Ovary (tissue), 9 donors: Measurements from ENCODE around the gene TEP1. TPM values are rescaled to one million over a fixed set of nuclear protein-coding genes. Genes with fewer than 3 reads are reported as not detected.

ENCODE experiments used
- DNase-seq, 5 donors: peaks; one replicate each; pipeline ENCODE4 v3.0.0-alpha.2; 2019 to 2020
- H3K27ac ChIP-seq, 2 donors: fragments of 200-600 bp; one replicate each; pipeline versions ENCODE4 v1.5.1 to v1.8.0; 2019 to 2022
- H3K27me3 ChIP-seq: fragments of 200-600 bp; one replicate; pipeline ENCODE4 v1.8.0; 2022
- H3K36me3 ChIP-seq: fragments of 200-600 bp; sonication (generic); one replicate; pipeline ENCODE4 v1.5.1; 2019
- H3K4me1 ChIP-seq: one replicate; pipeline ENCODE4 v1.8.1; 2013; ENCODE audit warnings: mild to moderate bottlenecking, moderate library complexity; ENCODE audit not compliant: insufficient read depth
- H3K4me3 ChIP-seq: fragments of 200-600 bp; sonication (generic); one replicate; pipeline ENCODE4 v1.5.1; 2017
- H3K9me3 ChIP-seq, 2 donors: fragments of 200-600 bp in 1 of 2; sonication (generic) in 1 of 2; one replicate each; pipeline versions ENCODE4 v1.5.1 to v1.8.1; 2013 to 2019; ENCODE audit warnings: mild to moderate bottlenecking in 1 of 2, moderate library complexity in 1 of 2
- CTCF ChIP-seq, 3 donors: fragments of 450-650 bp in 2 of 3; fragments of 200-600 bp in 1 of 3; IDR thresholded peaks; one replicate each; pipeline versions ENCODE4 v1.5.1 to v1.8.0; 2016 to 2022; ENCODE audit warnings: antibody characterized with exemption in 3 of 3, mild to moderate bottlenecking in 1 of 3
- EP300 ChIP-seq: sonication (generic); formaldehyde crosslinking; IDR thresholded peaks from one replicate; pipeline ENCODE4 v1.6.1; 2017; ENCODE audit warnings: antibody characterized with exemption
- POLR2A ChIP-seq: fragments of 450-650 bp; IDR thresholded peaks from one replicate; pipeline ENCODE4 v1.6.1; 2017; ENCODE audit warnings: antibody characterized with exemption, mild to moderate bottlenecking, moderate library complexity
- WGBS, 3 donors: extraction: QIAGEN DNeasy Blood & Tissue Kit in 1 of 3; methylation state at CpG; one replicate each; pipeline versions ENCODE4 v1.1.5 to v1.1.7; 2013 to 2017; 5-methylcytosine and 5-hydroxymethylcytosine counted together
- intact Hi-C, 4 donors: fragments of 100-400 bp; cut with DNase I; formaldehyde crosslinking; loops; one replicate each; pipeline versions ENCODE4 v1.11.0 to v1.15.1; 2022 to 2023
- polyA plus RNA-seq, 2 donors: library from polyadenylated mRNA; stranded (reverse); fragments of 200-250 nt in 1 of 2; fragments of 350-450 nt in 1 of 2; fragmentation: Illumina TruSeq in 1 of 2; extraction: RNeasy Lipid Tissue Mini Kit (QIAGEN cat#74804) in 1 of 2; gene quantifications; one replicate each; pipeline ENCODE4 v1.2.3, GENCODE V29; 2013 to 2014
- total RNA-seq, 7 donors: library from RNA; depleted of rRNA in 2 of 7; stranded (reverse); fragments of >200 nt in 2 of 7; fragmentation: NEBNext Ultra II Directional in 3 of 7; extraction: Animal tissue kit (Norgen Biotek cat#: 25700) in 3 of 7; gene quantifications; one replicate each; pipeline versions ENCODE4 v1.1.0 to v1.2.4, GENCODE V29; 2016 to 2023
- donor health status: DM: no; HTN: no; CAD: no; lungs with moderate emphysema.
- donor health status: DM: no; HTN: no; CAD: no.
- donor health status: Bipolar disorder and iron deficiency.
- donor health status: DM: yes; HTN: yes; CAD: no.
- donor health status: DM: no; HTN: no; CAD: no.
- donor health status: DM: yes; HTN: yes; CAD: no.

TEP1 gene
- total and polyA plus RNA-seq, 9 donors, result 8.2 to 29.1 (median 18.2) TPM

- intact Hi-C loops, result no loop called here
- H3K27ac ChIP-seq, result no peak overlapping the region
- H3K4me3 ChIP-seq, result no peak overlapping the region
- H3K27me3 ChIP-seq, result no peaks in the 10 kb centered on the region
- no peaks in the 10 kb centered on the region for H3K9me3 ChIP-seq
- no peaks in the 10 kb centered on the region for H3K4me1 ChIP-seq
- WGBS, 3 donors, result 75 to 85% (median 78%) methylated on average over 1 of the region's 1 CpG
- no peak for DNase-seq
- H3K36me3 ChIP-seq, result no peaks in the 10 kb centered on the region
- TF ChIP-seq CTCF (IDR thresholded peaks at IDR 0.05), result no peak
- TF ChIP-seq EP300, result no peak
- TF ChIP-seq POLR2A, result no peak
Measured at GRCh38 chr14:20419419-20419818, 6.1 kb upstream of the TEP1 start.

- TF ChIP-seq POLR2A (no peak), CTCF (IDR thresholded peaks at IDR 0.05) (no peak), EP300 (no peak)
- DNase-seq, result no peak
- no peaks in the 10 kb centered on the region for H3K27me3 ChIP-seq
- H3K4me1 ChIP-seq, result no peaks in the 10 kb centered on the region
- intact Hi-C loops, result no loop called here
- 90 to 94% (median 92%) methylated on average over 2 of the region's 2 CpGs for WGBS, 3 donors
- no peaks in the 10 kb centered on the region for H3K36me3 ChIP-seq
- no peak overlapping the region for H3K27ac ChIP-seq
- H3K4me3 ChIP-seq, result no peak overlapping the region
- no peaks in the 10 kb centered on the region for H3K9me3 ChIP-seq
Measured at GRCh38 chr14:20418501-20418909, 5.2 kb upstream of the TEP1 start.

GRCh38 chr14:20417250-20418186 is 4.2 kb upstream of the TEP1 start:
- Histone ChIP-seq H3K27ac (no peak overlapping the region), H3K27me3 (no peaks in the 10 kb centered on the region), H3K36me3 (no peaks in the 10 kb centered on the region), H3K4me1 (no peaks in the 10 kb centered on the region), H3K9me3 (no peaks in the 10 kb centered on the region), H3K4me3 (no peak overlapping the region)
- TF ChIP-seq POLR2A (no peak), EP300 (no peak), CTCF (IDR thresholded peaks at IDR 0.05) (no peak)
- 61 to 74% (median 73%) methylated on average over 7 of the region's 7 CpGs for WGBS, 3 donors
- intact Hi-C loops, result no loop called here
- no peak for DNase-seq

GRCh38 chr14:20416223-20416622 is 2.9 kb upstream of the TEP1 start:
- Histone ChIP-seq H3K4me1 (no peaks in the 10 kb centered on the region), H3K4me3 (no peak overlapping the region), H3K27ac (no peak overlapping the region), H3K27me3 (no peaks in the 10 kb centered on the region), H3K36me3 (no peaks in the 10 kb centered on the region), H3K9me3 (no peaks in the 10 kb centered on the region)
- TF ChIP-seq CTCF (IDR thresholded peaks at IDR 0.05), result no peak
- no peak for TF ChIP-seq POLR2A
- no peak for TF ChIP-seq EP300
- no peak for DNase-seq
- intact Hi-C loops, result no loop called here
- WGBS, 3 donors, result 89 to 94% (median 92%) methylated on average over 2 of the region's 2 CpGs
